ENCODE results near the gene TEX29.

Gene TEX29

GRCh38 chr13:111365149-111366005, 44.9 kb downstream of the TEX29 start:
- in situ Hi-C loops (cut with HindIII; ENCODE audit: low sequenced_read_pairs), result no loop called here

DNA sequence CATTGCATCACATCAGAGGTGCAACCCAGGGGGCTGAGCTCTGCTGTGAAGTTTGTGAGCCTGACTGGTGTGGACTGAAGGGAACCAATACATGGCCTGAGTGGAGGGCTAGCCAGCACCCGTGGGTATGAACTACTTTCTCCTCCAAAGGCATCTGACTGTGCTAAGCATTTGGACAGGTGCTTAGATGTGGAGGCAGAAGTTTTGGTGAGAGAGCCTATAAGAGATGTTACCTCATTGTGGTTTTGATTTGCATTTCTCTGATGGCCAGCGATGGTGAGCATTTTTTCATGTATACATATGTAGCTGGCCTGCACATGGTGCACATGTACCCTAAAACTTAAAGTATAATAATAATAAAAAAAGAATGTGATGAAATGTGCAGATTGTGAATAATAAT, 46.9 kb downstream of the TEX29 start:
- in situ Hi-C loops (cut with HindIII; ENCODE audit: low sequenced_read_pairs), result no loop called here

GRCh38 chr13:111368091-111368490, 47.6 kb downstream of the TEX29 start:
- in situ Hi-C loops (cut with HindIII; ENCODE audit: low sequenced_read_pairs), result no loop called here

- in situ Hi-C loops (cut with HindIII; ENCODE audit: low sequenced_read_pairs), result no loop called here
Measured at GRCh38 chr13:111370147-111370546, 49.7 kb downstream of the TEX29 start.

GRCh38 chr13:111370570-111371535, 50.4 kb downstream of the TEX29 start:
- in situ Hi-C loops (cut with HindIII; ENCODE audit: low sequenced_read_pairs), result no loop called here

DNA sequence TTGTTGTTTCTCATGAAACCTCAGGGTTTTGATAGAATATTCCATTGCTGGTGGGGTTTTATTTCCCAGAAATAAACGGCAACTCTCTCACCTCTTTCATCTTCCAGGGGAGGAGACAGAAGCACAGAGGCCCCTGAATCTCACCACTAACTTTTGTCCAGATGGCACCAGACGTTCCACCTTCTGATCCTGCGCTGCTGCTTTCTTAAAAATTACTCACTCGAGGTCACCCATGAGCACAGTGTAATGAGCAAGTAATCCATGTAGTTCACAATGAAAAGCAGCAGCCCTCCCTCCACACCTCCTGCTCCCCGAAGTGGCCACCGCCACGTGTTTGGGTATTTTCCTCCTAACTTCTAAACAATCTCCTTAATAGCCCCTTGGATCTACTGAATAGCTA, 51.3 kb downstream of the TEX29 start:
- in situ Hi-C loops (cut with HindIII; ENCODE audit: low sequenced_read_pairs), result no loop called here

GRCh38 chr13:111372651-111373425, 52.4 kb downstream of the TEX29 start:
- in situ Hi-C loops (cut with HindIII; ENCODE audit: low sequenced_read_pairs), result no loop called here

DNA sequence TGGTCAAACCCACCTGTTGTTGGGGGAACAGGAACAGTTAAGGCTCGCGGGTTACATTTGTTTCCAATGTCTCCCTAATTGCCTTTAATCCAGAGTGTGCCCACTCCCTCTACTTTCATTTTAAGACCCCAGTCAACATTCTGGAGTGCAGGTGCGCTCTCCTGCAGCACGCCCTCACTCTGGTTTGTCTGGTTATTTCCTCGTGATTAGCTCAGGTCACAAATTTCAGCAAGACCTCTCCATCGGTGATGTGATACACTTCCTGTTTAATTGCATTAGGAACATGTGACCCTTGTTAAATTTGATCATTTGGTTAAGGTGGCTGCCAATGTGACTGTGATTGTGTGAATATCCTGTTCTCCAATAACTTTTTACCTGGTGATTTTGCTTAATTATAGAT, 53.0 kb downstream of the TEX29 start:
- in situ Hi-C loops (cut with HindIII; ENCODE audit: low sequenced_read_pairs), result no loop called here

- in situ Hi-C loops (cut with HindIII; ENCODE audit: low sequenced_read_pairs), result no loop called here
Measured at GRCh38 chr13:111380431-111380830, 60.0 kb downstream of the TEX29 start.

DNA sequence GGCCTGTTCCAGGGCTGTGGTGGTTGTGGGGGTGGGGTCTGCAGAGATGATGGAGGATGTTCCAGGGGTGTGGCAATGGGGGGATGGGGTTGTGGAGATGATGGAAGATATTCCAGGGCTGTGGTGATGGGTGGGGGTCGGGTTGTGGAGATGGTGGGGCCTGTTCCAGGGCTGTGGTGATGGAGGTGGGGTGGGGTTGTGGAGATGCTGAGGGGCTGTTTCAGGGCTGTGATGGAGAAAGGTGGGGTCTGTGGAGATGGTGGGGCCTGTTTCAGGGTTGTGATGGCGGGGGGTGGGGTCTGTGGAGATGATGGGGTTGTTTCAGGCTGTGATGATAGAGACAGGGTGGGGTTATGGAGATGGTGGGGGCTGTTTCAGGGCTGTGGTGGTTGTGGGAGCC, 62.0 kb downstream of the TEX29 start:
- in situ Hi-C loops (cut with HindIII; ENCODE audit: low sequenced_read_pairs), result no loop called here

DNA sequence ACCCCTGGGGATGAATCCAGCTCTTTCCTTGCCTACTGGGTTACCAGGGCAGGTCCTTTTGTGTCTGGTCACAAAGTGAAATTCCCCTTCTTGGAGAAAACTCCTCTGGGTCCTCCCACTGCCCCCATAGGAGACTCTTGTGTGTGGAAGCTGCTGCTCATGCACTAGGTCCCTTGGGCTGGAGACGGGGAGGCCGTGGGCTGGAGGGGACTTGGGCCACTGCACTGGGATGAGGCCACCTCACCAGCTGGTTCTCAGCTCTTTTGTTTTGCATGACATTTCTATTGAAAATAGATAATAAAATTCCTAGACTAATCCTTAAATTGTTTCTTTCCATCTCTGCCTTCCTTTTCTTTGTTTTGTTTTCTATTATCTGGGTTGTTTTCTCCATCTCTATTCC, 62.4 kb downstream of the TEX29 start:
- in situ Hi-C loops (cut with HindIII; ENCODE audit: low sequenced_read_pairs), result no loop called here

DNA sequence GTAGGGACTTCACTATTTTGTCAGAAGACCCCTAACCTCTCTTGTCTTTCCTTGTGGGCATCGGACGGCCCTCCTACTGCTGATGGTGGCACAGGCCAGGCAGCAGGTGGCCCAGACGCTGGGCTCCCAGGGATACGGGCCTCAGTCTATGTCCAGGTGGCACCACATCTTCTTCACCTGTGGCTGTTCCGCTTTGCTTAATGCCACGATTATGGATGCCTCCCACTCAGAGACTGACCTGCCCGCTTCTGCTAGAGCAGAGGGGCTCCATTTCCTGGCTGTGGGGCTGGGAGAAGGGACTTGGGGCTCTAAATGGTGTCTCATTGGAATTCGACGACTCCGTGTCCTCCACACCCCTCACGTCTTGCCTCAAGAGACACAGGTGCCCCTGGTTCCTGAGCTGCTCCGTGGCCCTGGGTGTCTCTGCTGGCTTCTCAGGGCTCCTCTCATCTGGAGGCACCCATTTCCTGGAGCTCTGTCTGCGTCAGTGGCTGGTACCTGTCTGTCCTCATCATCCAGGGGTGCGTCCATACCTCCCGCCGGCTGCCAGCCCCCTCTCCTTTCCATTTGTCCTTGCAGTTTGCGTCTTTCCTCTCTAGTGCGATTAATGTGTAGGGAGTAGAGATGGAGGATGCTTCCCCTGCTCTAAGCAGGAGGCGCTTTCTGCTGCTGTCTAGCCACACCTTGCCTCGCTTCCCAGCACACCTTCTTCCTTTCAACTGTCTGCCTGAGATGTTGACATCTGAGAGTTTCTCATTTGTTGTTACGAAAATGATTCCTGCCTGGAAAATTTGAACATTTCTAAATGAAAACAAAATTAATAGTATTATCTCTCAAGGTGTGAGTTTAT, 63.4 kb downstream of the TEX29 start:
- in situ Hi-C loops (cut with HindIII; ENCODE audit: low sequenced_read_pairs), result no loop called here

DNA sequence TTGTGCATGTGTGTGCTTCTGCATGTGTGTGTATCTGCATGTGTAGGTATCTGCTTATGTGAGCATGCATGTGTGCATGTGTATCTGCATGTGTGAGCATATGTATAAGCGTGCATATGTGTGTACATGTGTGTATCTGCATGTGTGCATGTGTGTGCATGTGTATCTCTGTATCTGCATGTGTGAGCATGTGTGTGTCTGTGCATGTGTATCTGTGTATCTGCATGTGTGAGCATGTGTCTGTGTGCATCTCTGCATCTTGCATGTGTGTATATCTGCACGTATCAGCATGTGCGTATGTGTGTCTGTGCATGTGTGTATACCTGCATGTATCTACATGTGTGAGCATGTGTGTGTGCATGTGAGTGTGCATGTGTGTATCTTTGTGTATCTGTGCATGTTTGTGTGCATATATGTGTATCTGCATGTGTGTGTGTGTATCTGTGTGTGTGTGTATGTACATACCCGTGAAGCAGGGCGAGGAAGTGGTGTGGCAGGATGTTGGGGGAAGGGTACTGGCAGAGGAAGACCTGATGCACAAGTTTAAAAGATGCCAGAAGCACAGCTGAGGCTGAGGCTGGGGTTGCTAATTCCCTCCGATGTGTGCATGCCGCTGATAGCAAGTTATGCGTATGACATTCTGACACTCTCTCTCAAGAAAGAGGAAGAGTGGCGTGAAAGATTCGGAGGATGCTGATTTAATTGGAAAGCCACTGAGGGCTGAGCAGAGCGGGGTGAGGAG, 64.2 kb downstream of the TEX29 start:
- in situ Hi-C loops (cut with HindIII; ENCODE audit: low sequenced_read_pairs), result no loop called here

DNA sequence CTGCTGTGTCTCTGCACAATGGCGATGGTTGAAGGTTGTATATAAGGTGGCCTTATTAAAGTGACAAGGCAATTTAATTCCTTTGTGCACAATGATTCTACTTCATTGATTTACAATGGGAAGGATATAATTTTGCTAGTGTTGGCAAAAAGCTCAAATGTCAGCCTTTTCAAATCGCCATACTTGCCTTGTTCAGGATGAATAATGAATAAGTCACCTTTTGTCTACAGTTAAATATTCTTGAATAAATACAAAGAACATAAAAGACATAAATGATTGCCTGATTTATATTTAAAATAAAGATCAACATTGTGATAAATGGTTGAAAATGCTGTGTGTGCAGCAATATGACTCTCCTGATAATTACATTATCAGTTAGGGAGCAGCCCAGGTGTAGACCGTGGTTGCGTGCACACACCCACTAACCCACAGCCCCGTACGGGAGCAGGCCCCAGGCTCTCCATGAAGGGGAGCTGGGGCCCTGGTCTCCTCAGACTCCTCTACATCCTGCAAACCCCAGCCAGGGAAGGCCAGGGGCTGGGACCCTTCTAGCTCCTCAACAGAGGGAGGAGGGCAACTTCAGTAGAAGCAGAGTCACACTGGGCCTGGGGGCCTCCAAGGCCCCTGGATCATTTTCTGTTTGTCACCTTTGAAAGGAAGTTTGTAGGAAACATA, 64.9 kb downstream of the TEX29 start:
- in situ Hi-C loops (cut with HindIII; ENCODE audit: low sequenced_read_pairs), result no loop called here

DNA sequence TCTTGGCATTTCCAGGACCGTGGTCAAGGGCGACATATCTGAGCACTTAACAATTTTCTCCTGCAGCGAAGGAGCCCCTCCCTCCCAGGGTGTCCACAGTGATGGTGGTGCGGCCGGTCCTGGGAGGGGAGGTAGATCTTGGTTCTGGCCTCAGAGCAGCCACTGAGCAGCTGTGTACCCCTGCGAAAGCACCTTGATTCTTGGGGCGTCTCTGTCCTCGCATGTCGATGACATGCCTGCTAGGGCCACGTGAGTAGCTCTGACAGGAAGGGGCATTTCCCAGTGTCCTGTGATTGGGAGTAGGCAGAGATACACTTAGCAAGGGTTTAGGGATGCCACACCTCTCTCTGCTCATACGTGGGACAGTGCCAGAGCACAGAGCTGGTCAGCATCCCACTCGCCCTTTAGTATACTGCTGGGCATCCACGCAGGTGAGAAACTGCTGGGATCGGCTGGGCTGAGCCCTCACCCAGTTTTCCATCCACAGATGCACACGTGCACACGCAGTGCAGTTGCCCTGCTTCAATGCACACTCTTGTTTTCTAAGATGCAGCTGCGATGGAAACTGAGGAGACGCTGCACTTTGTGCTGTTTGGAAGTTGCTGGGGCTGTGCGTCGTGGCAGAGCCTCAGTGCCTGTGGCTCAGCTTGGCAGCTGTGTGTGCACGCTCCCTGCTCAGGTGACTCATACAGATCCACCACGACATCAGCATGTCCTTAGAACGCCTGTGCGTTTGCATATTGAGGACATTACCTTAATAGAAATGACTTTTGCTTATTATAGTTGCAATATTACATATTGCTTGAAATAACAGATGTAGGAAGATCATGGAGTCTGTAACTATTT, 66.8 kb downstream of the TEX29 start:
- in situ Hi-C loops (cut with HindIII; ENCODE audit: low sequenced_read_pairs), result no loop called here

DNA sequence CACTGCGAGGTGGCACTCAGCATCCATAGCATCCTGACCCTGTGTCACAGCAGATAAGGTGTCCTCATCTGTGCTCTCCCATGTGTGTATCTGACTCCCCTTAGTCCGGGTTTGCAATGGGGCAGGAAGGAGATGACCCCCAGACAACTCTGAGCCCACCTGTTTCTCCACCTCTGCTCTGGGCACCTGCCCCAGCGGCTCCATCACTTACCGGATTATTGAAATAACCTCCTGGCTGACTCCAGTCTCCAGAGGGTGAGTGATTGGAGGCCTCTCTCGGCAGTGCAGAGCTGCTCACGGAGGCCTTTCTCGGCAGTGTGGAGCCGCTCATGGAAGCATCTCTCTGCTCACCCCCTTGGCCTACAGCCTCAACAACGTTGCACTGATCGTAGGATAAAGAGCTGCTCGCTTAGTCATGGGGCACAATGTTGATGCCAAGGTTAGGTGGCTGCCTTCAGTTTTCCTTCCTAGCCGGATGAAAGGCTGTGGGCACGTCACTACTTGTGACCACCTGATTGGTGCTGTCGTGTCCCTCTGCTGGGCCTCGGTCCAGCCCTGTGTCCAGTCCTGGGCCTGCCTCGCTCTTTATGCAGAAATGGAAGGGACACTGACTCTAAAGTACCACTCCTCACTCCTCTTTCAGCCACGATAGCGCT, 67.6 kb downstream of the TEX29 start:
- in situ Hi-C loops (cut with HindIII; ENCODE audit: low sequenced_read_pairs), result no loop called here

GRCh38 chr13:111388851-111389500, 68.5 kb downstream of the TEX29 start:
- in situ Hi-C loops (cut with HindIII; ENCODE audit: low sequenced_read_pairs), result no loop called here

Data from endothelial cell of hepatic sinusoid (primary cell).